GM12892 (cell line): ENCODE measurements around the gene PROSER3. TPM values are rescaled to one million over a fixed set of nuclear protein-coding genes. Genes with fewer than 3 reads are reported as not detected.

Source experiments
- DNase-seq: peaks from one replicate; pipeline ENCODE4 v3.0.0; 2011; ENCODE audit not compliant: insufficient read length
- FAIRE-seq: peaks from 2 replicates; lab custom pipeline; 2011; peaks lifted over from hg19 to GRCh38; lab: Jason Lieb, UNC
- POLR2A ChIP-seq: IDR thresholded peaks from 2 replicates; pipeline ENCODE4 v1.6.1; 2011; ENCODE audit warnings: low read depth, low read length, control low read depth
- POLR2AphosphoS5 ChIP-seq: IDR thresholded peaks from 2 replicates; pipeline ENCODE4 v1.6.1; 2011; ENCODE audit warnings: low read depth, low read length, control low read depth
- TAF1 ChIP-seq: IDR thresholded peaks from 2 replicates; pipeline ENCODE4 v1.6.1; 2011; ENCODE audit warnings: low read depth, mild to moderate bottlenecking, control low read depth, low read length, borderline replicate concordance
- polyA plus RNA-seq: library from polyadenylated mRNA; unstranded; fragments of >200 nt; gene quantifications from one replicate; pipeline ENCODE4 v1.2.1, GENCODE V29; 2012; ENCODE audit warnings: missing spikeins, inconsistent platforms; ENCODE audit not compliant: missing spikeins

PROSER3 gene
- 11.8 TPM for polyA plus RNA-seq

DNA sequence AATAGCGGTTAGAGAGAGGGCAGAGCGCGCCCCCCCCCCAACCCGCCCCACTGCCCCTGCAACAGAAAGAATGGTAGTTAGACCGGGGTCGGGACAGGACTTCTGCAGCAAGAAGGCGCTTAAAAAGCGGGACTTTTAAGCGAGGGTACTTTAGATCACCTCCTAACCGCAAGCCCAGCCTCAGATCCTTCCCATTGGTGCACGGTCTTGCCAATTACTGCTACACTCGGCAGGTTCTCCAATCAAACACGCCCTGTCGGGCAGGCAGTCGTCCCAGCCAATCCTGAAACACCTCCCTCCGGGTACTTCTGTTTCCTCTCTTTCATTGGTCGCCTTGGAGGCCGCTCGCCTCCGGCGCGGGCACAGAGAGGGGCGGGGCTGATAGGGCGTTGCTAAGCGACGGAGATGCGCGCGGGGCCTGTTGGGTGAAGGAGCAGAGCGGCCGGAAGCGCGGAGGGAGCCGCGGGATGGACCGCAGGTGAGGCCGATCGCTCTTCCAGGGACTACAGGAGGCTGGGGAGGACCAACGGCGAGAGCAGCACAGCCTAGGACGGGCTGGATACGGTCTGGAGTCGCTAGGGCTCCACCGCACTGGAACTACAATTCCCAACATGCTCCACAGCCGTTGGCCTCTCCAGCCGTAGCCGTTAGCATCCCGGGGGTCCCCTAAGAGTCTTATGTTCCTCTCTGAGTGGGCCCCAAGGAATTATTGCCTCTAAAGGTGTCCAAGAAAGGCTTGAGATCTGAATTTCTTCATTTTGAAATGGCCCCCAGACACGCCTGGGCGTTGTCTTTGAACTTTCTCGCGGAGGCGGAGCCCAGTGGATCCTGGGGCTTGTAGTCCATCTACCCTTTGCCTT, at the start of gene PROSER3:
TSS of gene PROSER3 (plus strand) at position 428 of the 860 bp plus-strand sequence. CDS start at position 468, 40 bp downstream.
- FAIRE-seq (peak; percentile 92), DNase-seq (peak; percentile 98)
- peak; percentile 89 for TF ChIP-seq POLR2AphosphoS5
- TF ChIP-seq POLR2A: peak; percentile 83
- TF ChIP-seq TAF1: no peak

DNA sequence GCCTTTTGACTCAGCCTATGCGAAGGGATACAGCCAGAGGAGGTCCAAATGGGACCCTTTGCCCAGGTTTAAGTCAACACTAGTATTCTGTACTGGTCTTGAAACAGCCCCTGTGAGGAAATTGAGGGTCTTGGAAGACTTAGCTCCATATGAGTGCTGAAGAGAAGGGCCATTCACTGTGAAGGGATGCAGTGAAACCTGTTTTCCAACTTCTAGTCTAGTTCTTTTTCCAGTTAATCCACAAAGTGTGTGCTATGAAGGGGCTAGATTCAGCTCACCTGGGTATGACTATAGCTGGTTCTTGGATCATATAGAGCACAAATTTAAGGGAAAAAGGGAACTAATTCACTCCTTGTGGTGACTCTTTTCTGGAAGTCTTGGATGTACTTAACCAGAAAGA, 49.6 kb upstream of the PROSER3 start:
- DNase-seq: no peak
- TF ChIP-seq POLR2A (no peak), TAF1 (no peak), POLR2AphosphoS5 (no peak)
- no peak for FAIRE-seq

DNA sequence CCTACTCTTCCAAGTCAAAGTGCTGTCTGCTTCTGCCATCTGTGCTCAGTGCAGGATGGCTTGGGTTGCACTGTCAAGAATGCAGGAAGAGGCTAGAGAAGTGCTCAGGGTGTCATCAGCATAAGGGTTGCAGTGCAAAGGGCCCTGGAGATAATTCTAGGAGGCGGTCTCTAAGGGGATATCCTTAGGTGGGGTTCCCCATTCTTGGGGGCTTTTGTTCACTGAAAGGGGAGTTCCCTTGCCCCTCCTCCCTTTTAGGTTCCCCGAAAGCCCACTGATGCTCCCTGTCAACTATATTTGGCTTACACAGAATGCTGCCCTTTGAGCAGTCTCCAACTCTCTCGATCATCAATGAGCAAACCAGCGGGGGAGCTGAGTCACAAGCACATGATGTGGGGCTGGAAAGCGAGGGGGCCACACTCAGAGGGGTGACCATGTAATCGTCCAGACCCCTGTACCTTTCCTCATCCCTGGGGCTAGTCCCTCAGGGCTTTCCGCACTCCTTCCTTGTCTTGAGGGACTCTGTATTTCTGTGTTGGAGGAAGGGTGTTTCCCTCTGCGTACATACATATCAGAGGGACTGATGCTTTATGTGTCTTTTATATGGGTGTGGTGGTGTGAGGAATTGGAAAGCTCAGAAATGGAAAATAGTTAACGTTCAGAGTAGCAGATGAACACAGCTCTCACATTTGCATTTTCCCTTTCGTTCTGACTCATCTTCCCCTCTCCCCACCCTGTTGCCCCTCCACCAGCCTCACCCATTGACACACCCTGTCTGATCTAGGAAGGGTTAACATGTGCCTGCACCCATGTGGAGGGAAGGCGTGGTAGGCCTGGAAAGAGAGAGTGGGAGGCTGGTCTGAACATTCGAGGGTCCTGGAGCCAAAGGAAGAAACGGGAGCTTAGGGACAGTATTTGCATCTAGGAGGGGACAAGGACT, 46.9 kb upstream of the PROSER3 start:
- peak; percentile 95 for FAIRE-seq
- DNase-seq: peak; percentile 33
- TF ChIP-seq POLR2AphosphoS5: peak; percentile 79
- peak; percentile 17; the same call in 1 of the 2 replicates for TF ChIP-seq TAF1
- TF ChIP-seq POLR2A: peak; percentile 53; the same call in 1 of the 2 replicates

DNA sequence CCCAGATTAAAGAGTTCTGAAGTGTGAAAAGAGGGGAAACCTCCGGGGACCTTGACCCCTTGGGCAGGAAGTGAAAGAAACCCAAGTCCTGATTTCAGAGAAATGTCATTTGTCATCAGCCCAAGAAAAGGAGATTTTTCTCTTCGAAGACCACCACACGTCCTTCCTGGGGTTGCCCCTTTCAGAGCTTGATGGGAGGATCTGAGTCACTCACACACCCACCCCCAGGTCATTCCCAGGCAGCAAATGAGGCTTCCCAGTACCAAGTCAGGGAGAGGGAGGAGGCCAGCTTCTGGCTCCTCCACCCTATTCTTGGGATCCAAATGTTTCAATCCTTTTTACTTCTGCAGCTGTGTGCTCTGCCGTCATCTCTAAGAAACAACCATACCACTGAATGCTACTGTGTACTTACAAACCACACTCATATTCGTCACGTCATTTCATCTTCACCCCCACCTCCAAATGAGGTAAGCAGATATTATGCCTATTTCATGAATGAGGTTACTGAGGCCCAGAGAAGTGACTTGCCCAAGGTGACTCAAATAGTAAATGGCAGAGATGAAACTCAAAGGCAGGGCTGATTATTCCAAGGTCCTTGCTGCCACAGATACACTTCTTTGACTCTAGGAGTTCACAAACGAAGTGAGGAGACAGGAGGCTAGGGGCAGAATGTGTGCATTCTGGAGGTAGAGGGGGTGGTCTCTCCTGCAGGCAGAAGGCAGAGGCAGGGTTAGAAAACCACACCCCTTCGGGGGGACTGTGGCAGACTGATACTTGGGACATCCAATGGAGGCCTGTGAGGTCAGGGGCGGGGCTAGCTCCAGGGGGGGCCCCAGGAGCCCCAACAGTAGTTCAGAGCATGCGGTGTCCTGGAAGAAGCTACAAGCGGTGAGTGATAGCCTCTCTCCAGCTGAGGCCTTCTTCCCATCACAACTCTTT, 45.1 kb upstream of the PROSER3 start:
- DNase-seq (peak; percentile 73), FAIRE-seq (peak; percentile 94)
- TF ChIP-seq POLR2A: peak; percentile 79
- TF ChIP-seq TAF1: peak; percentile 90
- TF ChIP-seq POLR2AphosphoS5: peak; percentile 96

DNA sequence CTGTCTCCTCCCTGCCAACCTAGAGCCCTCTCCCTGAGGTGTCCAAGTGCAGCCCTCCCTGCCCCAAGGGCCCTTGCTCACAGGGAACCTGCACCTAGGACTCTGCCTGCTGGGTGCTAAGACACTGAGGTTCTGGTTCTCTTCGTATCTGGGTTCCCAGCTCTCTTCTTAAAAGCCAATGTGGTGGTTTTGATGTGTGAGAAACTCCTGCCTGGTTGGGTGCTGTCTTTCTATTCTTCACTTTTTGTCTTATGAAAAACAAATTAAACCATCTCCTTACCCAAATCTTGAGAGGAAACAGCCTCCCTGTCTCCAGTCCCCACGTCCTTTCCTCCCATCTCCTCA, 44.5 kb upstream of the PROSER3 start:
- FAIRE-seq (no peak), DNase-seq (no peak)
- TF ChIP-seq TAF1 (no peak), POLR2A (no peak), POLR2AphosphoS5 (no peak)

DNA sequence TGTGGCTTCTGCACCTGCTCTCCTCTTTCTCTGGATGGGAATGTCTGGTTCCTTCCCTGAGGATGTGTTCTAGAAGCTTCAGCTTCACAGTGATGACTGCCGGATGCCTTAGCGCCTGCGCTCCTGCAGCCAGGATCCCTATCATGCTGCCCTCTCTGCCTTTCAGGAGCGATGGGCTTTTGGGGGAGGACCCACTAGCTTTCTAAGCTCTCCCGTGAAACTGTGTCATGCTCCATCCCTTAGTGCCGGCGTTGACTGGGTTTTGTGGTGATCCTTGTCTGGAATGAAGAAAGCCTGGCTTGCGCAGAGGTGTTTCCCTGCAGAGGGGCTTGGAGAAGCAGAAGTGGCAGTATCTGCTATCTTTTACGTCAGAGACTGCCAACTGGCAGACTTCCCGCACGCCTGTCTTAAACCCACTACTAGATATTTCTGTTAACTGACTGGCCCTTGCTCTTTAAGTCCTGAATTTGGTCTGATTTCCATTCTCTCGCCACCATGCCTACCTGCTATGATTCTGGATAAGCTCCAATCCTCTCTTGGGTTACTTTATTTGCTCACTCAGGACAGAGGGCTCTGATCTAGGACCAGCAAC, 44.0 kb upstream of the PROSER3 start:
- no peak for TF ChIP-seq TAF1
- TF ChIP-seq POLR2AphosphoS5: no peak
- TF ChIP-seq POLR2A: no peak
- no peak for DNase-seq
- peak; percentile 84 for FAIRE-seq

DNA sequence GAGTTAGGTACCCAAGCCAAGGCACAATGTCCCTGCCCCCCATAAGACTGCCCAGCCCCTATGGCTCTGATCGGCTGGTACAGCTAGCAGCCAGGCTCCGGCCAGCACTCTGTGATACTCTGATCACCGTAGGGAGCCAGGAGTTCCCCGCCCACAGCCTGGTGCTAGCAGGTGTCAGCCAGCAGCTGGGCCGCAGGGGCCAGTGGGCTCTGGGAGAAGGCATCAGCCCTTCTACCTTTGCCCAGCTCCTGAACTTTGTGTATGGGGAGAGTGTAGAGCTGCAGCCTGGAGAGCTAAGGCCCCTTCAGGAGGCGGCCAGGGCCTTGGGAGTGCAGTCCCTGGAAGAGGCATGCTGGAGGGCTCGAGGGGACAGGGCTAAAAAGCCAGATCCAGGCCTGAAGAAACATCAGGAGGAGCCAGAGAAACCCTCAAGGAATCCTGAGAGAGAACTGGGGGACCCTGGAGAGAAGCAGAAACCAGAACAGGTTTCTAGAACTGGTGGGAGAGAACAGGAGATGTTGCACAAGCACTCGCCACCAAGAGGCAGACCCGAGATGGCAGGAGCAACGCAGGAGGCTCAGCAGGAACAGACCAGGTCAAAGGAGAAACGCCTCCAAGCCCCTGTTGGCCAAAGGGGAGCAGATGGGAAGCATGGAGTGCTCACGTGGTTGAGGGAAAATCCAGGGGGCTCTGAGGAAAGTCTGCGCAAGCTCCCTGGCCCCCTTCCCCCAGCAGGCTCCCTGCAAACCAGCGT, 43.2 kb upstream of the PROSER3 start:
- TF ChIP-seq POLR2A: peak; percentile 48; the same call in 1 of the 2 replicates
- TF ChIP-seq TAF1: no peak
- no peak for TF ChIP-seq POLR2AphosphoS5
- DNase-seq (no peak), FAIRE-seq (peak; percentile 83)

DNA sequence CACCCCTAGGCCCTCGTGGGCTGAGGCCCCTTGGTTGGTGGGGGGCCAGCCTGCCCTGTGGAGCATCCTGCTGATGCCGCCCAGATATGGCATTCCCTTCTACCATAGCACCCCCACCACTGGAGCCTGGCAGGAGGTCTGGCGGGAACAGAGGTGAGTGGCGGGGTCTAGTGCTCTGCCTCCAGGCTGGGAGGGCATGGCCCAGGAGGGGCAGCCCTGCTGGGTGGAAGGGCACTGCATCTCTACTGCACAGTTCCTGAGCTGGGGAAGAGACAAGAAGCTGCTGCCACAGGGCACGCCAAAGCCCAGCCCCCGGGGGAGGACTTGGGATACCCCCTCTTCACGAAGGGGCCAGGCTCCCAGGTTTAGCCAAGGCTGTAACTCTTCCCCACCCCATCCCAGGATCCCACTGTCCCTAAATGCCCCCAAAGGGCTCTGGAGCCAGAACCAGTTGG, 42.6 kb upstream of the PROSER3 start:
- TF ChIP-seq TAF1 (no peak), POLR2A (no peak), POLR2AphosphoS5 (no peak; the same call in none of the 2 replicates)
- FAIRE-seq (no peak), DNase-seq (no peak)

DNA sequence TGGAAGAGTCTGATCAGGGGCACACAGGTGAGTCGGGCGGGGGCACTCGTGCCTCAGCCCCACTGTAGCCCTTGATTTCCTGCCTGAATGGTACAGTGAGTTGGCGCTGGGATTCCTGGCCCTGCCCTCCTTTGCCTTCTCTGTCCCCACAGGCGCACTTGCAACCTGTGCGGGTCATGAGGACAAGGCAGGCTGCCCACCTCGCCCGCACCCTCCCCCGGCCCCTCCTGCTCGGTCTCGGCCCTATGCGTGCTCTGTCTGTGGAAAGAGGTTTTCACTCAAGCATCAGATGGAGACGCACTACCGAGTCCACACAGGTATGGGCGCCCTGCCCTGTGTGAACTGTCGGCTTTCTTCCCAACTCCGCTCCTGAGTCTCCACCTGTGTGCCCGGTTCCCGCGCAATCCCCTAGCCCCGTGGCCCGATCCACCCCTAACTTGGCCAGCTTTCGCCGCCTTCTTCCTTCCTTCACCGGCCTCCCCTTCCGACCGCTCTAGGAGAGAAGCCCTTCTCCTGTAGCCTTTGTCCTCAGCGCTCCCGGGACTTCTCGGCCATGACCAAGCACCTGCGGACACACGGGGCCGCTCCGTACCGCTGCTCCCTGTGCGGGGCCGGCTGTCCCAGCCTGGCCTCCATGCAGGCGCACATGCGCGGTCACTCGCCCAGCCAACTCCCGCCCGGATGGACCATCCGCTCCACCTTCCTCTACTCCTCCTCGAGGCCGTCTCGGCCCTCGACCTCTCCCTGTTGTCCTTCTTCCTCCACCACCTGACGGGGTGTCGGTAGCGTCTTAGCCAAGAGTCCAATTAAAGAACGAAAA, 41.8 kb upstream of the PROSER3 start:
- FAIRE-seq (peak; percentile 42), DNase-seq (no peak)

More for the DNA sequence above, 41.8 kb upstream of the PROSER3 start:
- TF ChIP-seq TAF1: no peak
- TF ChIP-seq POLR2A: peak; percentile 34
